Neural progenitor cell (in vitro differentiated cells): Measurements from ENCODE around the gene RBP7.

Experiments used
- CTCF ChIP-seq: fragments of 200-600 bp; sonication (generic); IDR thresholded peaks from 2 replicates; pipeline ENCODE4 v1.5.1; 2017; ENCODE audit warnings: antibody characterized with exemption, mild to moderate bottlenecking
- EZH2phosphoT487 ChIP-seq: fragments of 200-600 bp; sonication (generic); IDR thresholded peaks from 2 replicates; pipeline ENCODE4 v1.6.1; 2017; ENCODE audit warnings: antibody characterized with exemption

GRCh38 chr1:10027027-10027426, 30.0 kb downstream of the RBP7 start:
- TF ChIP-seq CTCF (no peak), EZH2phosphoT487 (no peak)
